ENCODE results near the gene KDR. TPM values are rescaled to one million over a fixed set of nuclear protein-coding genes. Genes with fewer than 3 reads are reported as not detected.

Gene KDR
- total and polyA plus RNA-seq, 2 donors (not counting 1 experiment from before 2014, with no cell fraction given), result not detected

DNA sequence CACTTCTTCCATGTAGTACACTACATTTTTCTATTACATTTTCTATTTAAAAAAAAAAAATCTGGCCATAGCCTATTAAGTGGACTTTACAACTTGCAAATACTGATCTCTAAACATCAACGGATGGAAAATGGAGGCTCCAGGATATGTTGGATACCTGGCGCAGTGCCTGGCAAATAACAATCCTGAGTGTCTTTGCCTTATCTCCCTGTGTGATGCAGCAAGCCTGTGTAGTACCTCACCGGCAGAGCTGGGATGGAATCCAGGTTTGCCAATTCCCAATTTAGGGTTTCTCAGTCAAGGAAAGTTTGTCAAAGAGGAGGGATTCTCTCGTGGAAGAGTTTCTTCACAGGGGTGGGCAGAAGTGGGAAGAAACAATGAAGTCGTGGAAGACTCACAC lies 93.2 kb downstream of the KDR start:
- no peak overlapping the region for H3K4me3 Mint-ChIP-seq
- Histone ChIP-seq H3K4me3 (ENCODE audit: control extremely low read depth in 1 of 5, extremely low read depth in 1 of 5, insufficient read depth in 1 of 5, low read depth in 2 of 5, low read length in 4 of 5) (no peak overlapping the region), H2AFZ (ENCODE audit: insufficient read depth, low read depth, low read length, poor library complexity, severe bottlenecking) (no peak overlapping the region), H3K9ac (ENCODE audit: low read length) (no peak overlapping the region), H3K4me2 (replicated peaks; ENCODE audit: low read depth, low read length, poor library complexity, severe bottlenecking) (no peak overlapping the region), H3K9me3 (ENCODE audit: control extremely low read depth in 1 of 3, control insufficient read depth in 2 of 3, insufficient read depth in 1 of 3, low read length in 2 of 3) (no peaks in the 10 kb centered on the region), H3K36me3 (replicated peaks in 1 of 2; ENCODE audit: control extremely low read depth in 1 of 2, control insufficient read depth in 1 of 2, extremely low read depth in 1 of 2, insufficient read depth in 2 of 2, low read length in 1 of 2) (no peaks in the 10 kb centered on the region), H3K27me3 (replicated peaks in 1 of 4; ENCODE audit: control extremely low read depth in 1 of 4, control insufficient read depth in 3 of 4, insufficient read depth in 4 of 4, low read length in 3 of 4) (no peaks in the 10 kb centered on the region), H4K20me1 (ENCODE audit: control insufficient read depth, insufficient read depth, low read length, poor library complexity, severe bottlenecking) (no peaks in the 10 kb centered on the region), H3K79me2 (ENCODE audit: control insufficient read depth, insufficient read depth, low read length) (no peaks in the 10 kb centered on the region), H3K4me1 (ENCODE audit: control insufficient read depth in 2 of 2, insufficient read depth in 2 of 2, low read length in 2 of 2) (no peaks in the 10 kb centered on the region), H3K27ac (ENCODE audit: low read length in 2 of 2) (no peak overlapping the region)
- DNase-seq (no peak), ATAC-seq (ENCODE audit: low read depth) (no peak)
- no peaks in the 10 kb centered on the region for H3K9me3 Mint-ChIP-seq (ENCODE audit: insufficient read depth)
- ChIA-PET POLR2A (no interaction called here), CTCF (no interaction called here)
- no peak overlapping the region for H3K27ac Mint-ChIP-seq
- no peaks in the 10 kb centered on the region for H3K4me1 Mint-ChIP-seq
- WGBS (ENCODE audit: insufficient coverage), result 98% methylated on average over 4 of the region's 5 CpGs
- intact Hi-C loops (cut with micrococcal nuclease), result no loop called here
- TF ChIP-seq, protein P1, sequence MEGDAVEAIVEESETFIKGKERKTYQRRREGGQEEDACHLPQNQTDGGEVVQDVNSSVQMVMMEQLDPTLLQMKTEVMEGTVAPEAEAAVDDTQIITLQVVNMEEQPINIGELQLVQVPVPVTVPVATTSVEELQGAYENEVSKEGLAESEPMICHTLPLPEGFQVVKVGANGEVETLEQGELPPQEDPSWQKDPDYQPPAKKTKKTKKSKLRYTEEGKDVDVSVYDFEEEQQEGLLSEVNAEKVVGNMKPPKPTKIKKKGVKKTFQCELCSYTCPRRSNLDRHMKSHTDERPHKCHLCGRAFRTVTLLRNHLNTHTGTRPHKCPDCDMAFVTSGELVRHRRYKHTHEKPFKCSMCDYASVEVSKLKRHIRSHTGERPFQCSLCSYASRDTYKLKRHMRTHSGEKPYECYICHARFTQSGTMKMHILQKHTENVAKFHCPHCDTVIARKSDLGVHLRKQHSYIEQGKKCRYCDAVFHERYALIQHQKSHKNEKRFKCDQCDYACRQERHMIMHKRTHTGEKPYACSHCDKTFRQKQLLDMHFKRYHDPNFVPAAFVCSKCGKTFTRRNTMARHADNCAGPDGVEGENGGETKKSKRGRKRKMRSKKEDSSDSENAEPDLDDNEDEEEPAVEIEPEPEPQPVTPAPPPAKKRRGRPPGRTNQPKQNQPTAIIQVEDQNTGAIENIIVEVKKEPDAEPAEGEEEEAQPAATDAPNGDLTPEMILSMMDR (IDR thresholded peaks at IDR 0.05), result no peak
- no peak for TF ChIP-seq EZH2 (IDR thresholded peaks at IDR 0.05; ENCODE audit: borderline replicate concordance, insufficient read depth, low read depth, low read length, poor library complexity, severe bottlenecking)
- peaks cover 5% of the 10 kb centered on the region for H3K27me3 Mint-ChIP-seq

DNA sequence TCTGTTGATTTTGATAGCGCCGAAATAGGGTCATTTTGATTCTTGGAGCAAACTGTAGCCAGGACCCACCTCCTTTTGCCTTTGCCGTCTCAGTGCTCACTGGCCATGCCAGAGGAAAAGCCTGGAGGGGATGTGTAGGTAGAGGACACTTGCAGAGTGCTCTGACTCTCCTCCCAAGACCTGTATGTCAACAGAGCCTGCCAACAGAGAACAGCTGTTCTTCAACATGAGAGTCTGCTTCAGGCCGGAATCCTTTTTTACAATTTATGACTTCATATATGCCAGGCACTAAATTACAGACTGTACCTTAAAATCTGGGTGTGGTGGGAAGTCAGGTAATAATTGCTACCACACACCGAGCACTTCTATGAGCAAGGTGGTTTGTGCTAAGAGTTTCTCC lies 94.2 kb downstream of the KDR start:
- Histone ChIP-seq H3K27me3 (replicated peaks in 1 of 4; ENCODE audit: control extremely low read depth in 1 of 4, control insufficient read depth in 3 of 4, insufficient read depth in 4 of 4, low read length in 3 of 4) (no peaks in the 10 kb centered on the region), H3K4me1 (ENCODE audit: control insufficient read depth in 2 of 2, insufficient read depth in 2 of 2, low read length in 2 of 2) (no peaks in the 10 kb centered on the region), H3K4me3 (ENCODE audit: control extremely low read depth in 1 of 5, extremely low read depth in 1 of 5, insufficient read depth in 1 of 5, low read depth in 2 of 5, low read length in 4 of 5) (no peak overlapping the region), H3K79me2 (ENCODE audit: control insufficient read depth, insufficient read depth, low read length) (no peaks in the 10 kb centered on the region), H3K9ac (ENCODE audit: low read length) (no peak overlapping the region), H3K36me3 (replicated peaks in 1 of 2; ENCODE audit: control extremely low read depth in 1 of 2, control insufficient read depth in 1 of 2, extremely low read depth in 1 of 2, insufficient read depth in 2 of 2, low read length in 1 of 2) (no peaks in the 10 kb centered on the region), H4K20me1 (ENCODE audit: control insufficient read depth, insufficient read depth, low read length, poor library complexity, severe bottlenecking) (no peaks in the 10 kb centered on the region), H3K4me2 (replicated peaks; ENCODE audit: low read depth, low read length, poor library complexity, severe bottlenecking) (no peak overlapping the region), H3K27ac (ENCODE audit: low read length in 2 of 2) (no peak overlapping the region), H3K9me3 (ENCODE audit: control extremely low read depth in 1 of 3, control insufficient read depth in 2 of 3, insufficient read depth in 1 of 3, low read length in 2 of 3) (no peaks in the 10 kb centered on the region), H2AFZ (ENCODE audit: insufficient read depth, low read depth, low read length, poor library complexity, severe bottlenecking) (no peak overlapping the region)
- no peaks in the 10 kb centered on the region for H3K9me3 Mint-ChIP-seq (ENCODE audit: insufficient read depth)
- no peak for TF ChIP-seq EZH2 (IDR thresholded peaks at IDR 0.05; ENCODE audit: borderline replicate concordance, insufficient read depth, low read depth, low read length, poor library complexity, severe bottlenecking)
- ChIA-PET POLR2A (no interaction called here), CTCF (no interaction called here)
- no peak for DNase-seq
- H3K4me1 Mint-ChIP-seq, result no peaks in the 10 kb centered on the region
- intact Hi-C loops (cut with micrococcal nuclease), result no loop called here
- WGBS (ENCODE audit: insufficient coverage), result 100% methylated on average over 2 of the region's 5 CpGs
- ATAC-seq (ENCODE audit: low read depth), result no peak
- H3K4me3 Mint-ChIP-seq, result no peak overlapping the region
- peaks cover 5% of the 10 kb centered on the region for H3K27me3 Mint-ChIP-seq
- H3K27ac Mint-ChIP-seq, result no peak overlapping the region

Measured in B cell (primary cell).